MM.1S (cell line): ENCODE results near the gene ARF3.

Source experiments
- DNase-seq: peaks from one replicate; pipeline ENCODE4 v3.0.0-alpha.2; 2015
- H2AFZ ChIP-seq: fragments of 300-600 bp; sonication (generic); 2 replicates; pipeline ENCODE4 v1.6.0; 2016; ENCODE audit warnings: antibody characterized with exemption, low read length
- H3F3A ChIP-seq: fragments of 300-600 bp; sonication (generic); 2 replicates; pipeline ENCODE4 v1.6.1; 2016; ENCODE audit warnings: mild to moderate bottlenecking, antibody characterized with exemption, low read length, moderate library complexity, mixed read lengths; ENCODE audit not compliant: insufficient read depth
- H3K27ac ChIP-seq: fragments of 300-600 bp; sonication (generic); 2 replicates; pipeline ENCODE4 v1.5.1; 2016; ENCODE audit warnings: mild to moderate bottlenecking, low read length
- H3K27me3 ChIP-seq: fragments of 300-600 bp; sonication (generic); replicated peaks from 2 replicates; pipeline ENCODE4 v1.6.0; 2016; ENCODE audit warnings: low read length; ENCODE audit not compliant: insufficient read depth
- H3K36me3 ChIP-seq: fragments of 300-600 bp; sonication (generic); replicated peaks from 2 replicates; pipeline ENCODE4 v1.6.1; 2016; ENCODE audit warnings: mild to moderate bottlenecking, low read length, mixed read lengths; ENCODE audit not compliant: insufficient read depth
- H3K4me1 ChIP-seq: fragments of 300-600 bp; sonication (generic); 2 replicates; pipeline ENCODE4 v1.6.1; 2016; ENCODE audit warnings: low read length, mixed read lengths
- H3K4me2 ChIP-seq: fragments of 300-600 bp; sonication (generic); 2 replicates; pipeline ENCODE4 v1.6.0; 2016; ENCODE audit warnings: low read depth, low read length
- H3K4me3 ChIP-seq: fragments of 300-600 bp; sonication (generic); 2 replicates; pipeline ENCODE4 v1.5.1; 2016; ENCODE audit warnings: low read length, mixed read lengths
- H3K79me2 ChIP-seq: fragments of 300-600 bp; sonication (generic); 2 replicates; pipeline ENCODE4 v1.6.1; 2016; ENCODE audit warnings: mixed run types, low read length, mixed read lengths
- H3K9ac ChIP-seq: fragments of 300-600 bp; sonication (generic); 2 replicates; pipeline ENCODE4 v1.6.1; 2016; ENCODE audit warnings: low read length, mixed read lengths
- H3K9me2 ChIP-seq: fragments of 300-600 bp; sonication (generic); replicated peaks from 2 replicates; pipeline ENCODE4 v1.6.1; 2016; ENCODE audit warnings: mild to moderate bottlenecking, low read length, mixed read lengths; ENCODE audit not compliant: insufficient read depth
- H3K9me3 ChIP-seq: fragments of 300-600 bp; sonication (generic); replicated peaks from 2 replicates; pipeline ENCODE4 v1.6.1; 2016; ENCODE audit warnings: mild to moderate bottlenecking, low read length, mixed read lengths; ENCODE audit not compliant: insufficient read depth
- H4K20me1 ChIP-seq: fragments of 300-600 bp; sonication (generic); 2 replicates; pipeline ENCODE4 v1.6.1; 2016; ENCODE audit warnings: mild to moderate bottlenecking, low read length, moderate library complexity, mixed read lengths; ENCODE audit not compliant: insufficient read depth
- EZH2 ChIP-seq: fragments of 300-600 bp; sonication (generic); optimal IDR thresholded peaks from 2 replicates; pipeline ENCODE3; 2017; ENCODE audit warnings: low read depth, mild to moderate bottlenecking, antibody characterized with exemption, low read length, mixed read lengths
- EZH2phosphoT487 ChIP-seq: fragments of 300-600 bp; sonication (generic); IDR thresholded peaks from 2 replicates; pipeline ENCODE4 v1.6.1; 2018; ENCODE audit warnings: antibody characterized with exemption, low read length
- TF ChIP-seq, protein P1 (sequence below): fragments of 300-600 bp; sonication (generic); IDR thresholded peaks from 2 replicates; pipeline ENCODE4 v1.5.1; 2016; ENCODE audit warnings: antibody characterized with exemption, low read length, mixed read lengths

The ARF3 gene

DNA sequence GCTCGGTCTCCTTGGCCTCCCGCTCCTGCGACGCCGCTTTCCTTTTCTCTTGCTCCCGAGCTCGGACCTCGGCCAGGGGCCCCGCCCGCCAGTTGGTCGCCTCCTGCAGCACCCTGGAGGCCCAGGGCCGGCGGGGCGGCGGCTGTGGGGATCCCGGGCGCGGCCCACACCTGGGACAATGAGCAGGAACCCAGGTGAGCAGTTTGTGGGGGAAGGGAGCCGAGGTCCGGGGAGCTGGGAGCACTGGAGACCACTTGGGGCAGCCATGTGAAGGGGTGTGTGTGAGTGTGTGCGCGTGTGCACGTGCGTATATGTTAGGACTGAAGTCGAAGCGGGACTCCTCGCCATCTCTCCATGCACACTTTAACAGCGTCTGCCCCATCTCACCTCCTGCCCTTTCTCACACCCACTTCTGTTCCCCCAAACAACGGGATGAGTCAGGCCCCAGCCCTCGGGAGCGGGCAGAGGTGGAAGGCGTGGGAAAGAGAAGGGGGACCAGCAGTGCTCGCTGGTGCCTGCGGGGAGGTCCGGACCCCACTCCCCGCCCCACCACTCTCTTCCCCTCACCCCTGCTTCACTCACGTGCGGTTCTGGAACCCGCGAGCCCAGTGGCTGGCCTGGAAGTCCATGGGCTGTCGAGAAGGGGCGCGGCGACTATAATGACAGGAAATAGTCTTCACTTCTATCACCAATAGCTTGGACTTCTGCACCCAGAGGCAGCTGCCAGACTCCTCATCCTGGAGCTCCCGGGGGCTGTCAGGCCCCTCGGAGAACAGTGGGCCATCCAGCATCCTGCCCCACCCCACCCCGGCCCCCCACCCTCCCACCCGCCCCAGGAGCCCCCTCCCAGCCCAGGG lies 41.4 kb upstream of the ARF3 start:
- H3F3A ChIP-seq = peaks cover 13% of the 10 kb centered on the region; the same call in 1 of the 2 replicates
- H2AFZ ChIP-seq = peak overlapping the region; percentile 86
- DNase-seq = peak; percentile 32
- peak overlapping the region; percentile 100 for H3K4me2 ChIP-seq
- H3K79me2 ChIP-seq = no peaks in the 10 kb centered on the region
- H3K9ac ChIP-seq = peak overlapping the region; percentile 41; the same call in 1 of the 2 replicates
- no peaks in the 10 kb centered on the region for H3K9me2 ChIP-seq
- no peaks in the 10 kb centered on the region for H4K20me1 ChIP-seq
- H3K4me3 ChIP-seq = peak overlapping the region; percentile 68
- H3K9me3 ChIP-seq = no peaks in the 10 kb centered on the region
- H3K4me1 ChIP-seq = peaks cover 8% of the 10 kb centered on the region
- TF ChIP-seq EZH2 = no peak
- TF ChIP-seq, protein P1, sequence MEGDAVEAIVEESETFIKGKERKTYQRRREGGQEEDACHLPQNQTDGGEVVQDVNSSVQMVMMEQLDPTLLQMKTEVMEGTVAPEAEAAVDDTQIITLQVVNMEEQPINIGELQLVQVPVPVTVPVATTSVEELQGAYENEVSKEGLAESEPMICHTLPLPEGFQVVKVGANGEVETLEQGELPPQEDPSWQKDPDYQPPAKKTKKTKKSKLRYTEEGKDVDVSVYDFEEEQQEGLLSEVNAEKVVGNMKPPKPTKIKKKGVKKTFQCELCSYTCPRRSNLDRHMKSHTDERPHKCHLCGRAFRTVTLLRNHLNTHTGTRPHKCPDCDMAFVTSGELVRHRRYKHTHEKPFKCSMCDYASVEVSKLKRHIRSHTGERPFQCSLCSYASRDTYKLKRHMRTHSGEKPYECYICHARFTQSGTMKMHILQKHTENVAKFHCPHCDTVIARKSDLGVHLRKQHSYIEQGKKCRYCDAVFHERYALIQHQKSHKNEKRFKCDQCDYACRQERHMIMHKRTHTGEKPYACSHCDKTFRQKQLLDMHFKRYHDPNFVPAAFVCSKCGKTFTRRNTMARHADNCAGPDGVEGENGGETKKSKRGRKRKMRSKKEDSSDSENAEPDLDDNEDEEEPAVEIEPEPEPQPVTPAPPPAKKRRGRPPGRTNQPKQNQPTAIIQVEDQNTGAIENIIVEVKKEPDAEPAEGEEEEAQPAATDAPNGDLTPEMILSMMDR = no peak
- TF ChIP-seq EZH2phosphoT487 = no peak
- H3K27ac ChIP-seq = no peak overlapping the region
- no peaks in the 10 kb centered on the region for H3K36me3 ChIP-seq
- H3K27me3 ChIP-seq = peaks cover 21% of the 10 kb centered on the region

DNA sequence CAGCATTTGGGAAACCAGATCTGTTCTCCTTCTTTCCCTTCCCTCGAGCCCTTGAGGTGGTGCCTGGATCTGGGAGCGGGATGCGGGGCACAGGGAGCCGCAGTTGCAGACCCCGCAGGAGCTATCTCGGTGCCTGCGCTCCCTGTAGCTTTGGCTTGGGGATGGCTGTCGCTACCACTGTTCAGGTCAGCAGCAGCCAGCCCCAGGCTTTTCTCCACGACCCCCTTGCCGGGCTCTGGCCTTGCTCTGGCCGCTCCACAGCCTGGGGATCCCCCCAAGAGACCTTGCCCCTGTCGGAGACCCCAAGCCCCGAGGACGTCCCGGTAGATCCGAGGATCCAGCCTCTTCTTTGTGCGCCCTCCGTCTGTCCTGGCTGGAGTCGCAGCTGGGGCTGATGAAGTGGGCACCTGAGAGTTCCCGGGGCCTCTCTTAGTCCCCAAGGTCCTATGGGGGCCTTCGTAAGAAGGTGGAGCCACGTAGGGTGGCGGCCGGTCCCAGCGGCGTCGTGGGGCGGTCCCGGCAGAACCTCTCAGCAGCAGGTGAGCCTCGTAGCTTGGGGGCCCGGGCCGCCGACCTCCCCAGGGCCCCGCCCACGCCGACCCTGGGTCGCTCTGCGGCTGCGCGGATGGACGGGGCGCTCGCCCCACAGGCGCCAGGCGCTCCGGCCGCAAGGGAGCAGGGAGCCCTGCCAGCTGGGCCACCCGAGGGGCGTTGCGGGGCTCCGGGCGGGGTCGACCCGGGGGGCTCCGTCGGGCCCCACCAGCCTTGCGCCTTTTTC lies 40.6 kb upstream of the ARF3 start:
- Histone ChIP-seq H3K27me3 (peaks cover 21% of the 10 kb centered on the region), H3K9ac (peak overlapping the region; percentile 41; the same call in 1 of the 2 replicates), H3K36me3 (no peaks in the 10 kb centered on the region), H3K4me1 (peaks cover 8% of the 10 kb centered on the region), H3K9me2 (no peaks in the 10 kb centered on the region), H3K4me3 (peak overlapping the region; percentile 68), H4K20me1 (no peaks in the 10 kb centered on the region), H3K9me3 (no peaks in the 10 kb centered on the region), H3K27ac (no peak overlapping the region), H3K79me2 (no peaks in the 10 kb centered on the region), H2AFZ (peak overlapping the region; percentile 86), H3F3A (peaks cover 13% of the 10 kb centered on the region; the same call in 1 of the 2 replicates), H3K4me2 (peak overlapping the region; percentile 91)
- TF ChIP-seq EZH2phosphoT487 = no peak
- TF ChIP-seq, protein P1 = no peak
- no peak for TF ChIP-seq EZH2
- peak; percentile 44 for DNase-seq

DNA sequence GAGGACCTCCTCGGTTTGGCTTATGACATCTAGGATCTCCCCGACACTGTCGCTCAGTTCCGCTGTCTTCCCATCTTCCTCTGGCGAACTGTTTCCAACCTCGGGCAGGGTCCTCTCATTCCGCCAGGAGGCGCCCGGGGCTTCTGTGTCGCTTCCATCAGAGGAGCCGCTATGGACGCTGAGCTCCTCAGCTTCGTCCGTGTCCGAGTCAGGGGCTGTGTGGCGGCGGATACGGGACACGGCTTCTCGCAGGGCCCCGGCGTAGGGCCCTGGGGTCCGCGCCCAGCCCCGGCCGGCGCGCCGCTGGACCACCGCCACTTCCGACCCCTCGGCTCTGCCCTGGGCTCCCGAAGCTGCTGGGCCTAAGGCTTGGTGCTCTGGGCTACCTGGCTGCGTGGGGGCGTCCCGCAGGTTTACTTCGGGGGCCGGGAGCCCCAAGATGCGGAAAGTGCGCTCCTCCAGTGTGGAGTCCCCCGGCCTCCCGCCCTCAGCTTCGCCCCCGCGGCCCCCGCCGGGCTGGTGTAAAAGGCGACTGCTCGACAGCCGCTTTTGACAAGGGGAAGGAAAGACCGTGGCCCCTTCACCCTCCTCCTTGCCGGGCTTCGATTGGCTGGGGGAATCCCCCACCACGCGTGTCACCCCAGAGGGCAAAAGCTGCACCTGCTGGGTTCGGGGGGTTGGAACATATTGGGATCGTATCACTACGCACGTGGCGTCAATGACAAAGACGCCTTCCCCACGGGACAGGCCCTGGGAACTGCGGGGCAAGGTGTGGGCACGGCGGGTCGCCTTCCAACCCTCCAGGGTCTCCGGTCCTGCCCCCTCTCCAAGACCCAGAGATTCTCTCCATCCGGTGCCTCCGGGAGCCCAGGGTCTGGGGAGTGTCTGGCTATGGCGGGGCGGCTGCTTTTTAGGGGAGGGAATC lies 39.8 kb upstream of the ARF3 start:
- H3K9ac ChIP-seq = no peak overlapping the region
- peak overlapping the region; percentile 46; the same call in 1 of the 2 replicates for H2AFZ ChIP-seq
- H3K9me3 ChIP-seq = no peaks in the 10 kb centered on the region
- peak overlapping the region; percentile 40 for H3K4me3 ChIP-seq
- no peaks in the 10 kb centered on the region for H3K79me2 ChIP-seq
- H3K4me2 ChIP-seq = peak overlapping the region; percentile 79
- DNase-seq = peak; percentile 59
- no peak for TF ChIP-seq EZH2
- TF ChIP-seq, protein P1 = peak; percentile 62
- no peak overlapping the region for H3K27ac ChIP-seq
- peaks cover 13% of the 10 kb centered on the region; the same call in 1 of the 2 replicates for H3F3A ChIP-seq
- H3K4me1 ChIP-seq = peaks cover 8% of the 10 kb centered on the region
- H4K20me1 ChIP-seq = no peaks in the 10 kb centered on the region
- H3K36me3 ChIP-seq = no peaks in the 10 kb centered on the region
- peaks cover 21% of the 10 kb centered on the region for H3K27me3 ChIP-seq
- H3K9me2 ChIP-seq = no peaks in the 10 kb centered on the region
